NCI-H345 treated with DMSO at 0.1 percent for 48 hours (cell line): ENCODE measurements around the gene LMOD3.

Experiments
- DNase-seq: peaks from one replicate; lab custom pipeline; 2025; ENCODE audit not compliant: unreplicated experiment; lab: John Stamatoyannopoulos, UW

Gene LMOD3

GRCh38 chr3:69122403-69122802, at the start of gene LMOD3:
LMOD3 (minus strand) TSS chr3:69122595; CDS start chr3:69122386, 209 bp downstream.
- no peak for DNase-seq

- no peak for DNase-seq
Measured at GRCh38 chr3:69172058-69172457, 49.7 kb upstream of the LMOD3 start.

GRCh38 chr3:69166446-69166845, 44.1 kb upstream of the LMOD3 start:
- no peak for DNase-seq

- DNase-seq, result no peak
Measured at GRCh38 chr3:69165744-69166143, 43.3 kb upstream of the LMOD3 start.

- DNase-seq, result no peak
Measured at GRCh38 chr3:69164296-69164695, 41.9 kb upstream of the LMOD3 start.

- DNase-seq, result no peak
Measured at GRCh38 chr3:69162308-69162980, 40.0 kb upstream of the LMOD3 start.

- DNase-seq, result peak; percentile 23
Measured at GRCh38 chr3:69161587-69162307, 39.4 kb upstream of the LMOD3 start.

- DNase-seq, result no peak
Measured at GRCh38 chr3:69160525-69160924, 38.1 kb upstream of the LMOD3 start.

GRCh38 chr3:69160107-69160506, 37.7 kb upstream of the LMOD3 start:
- DNase-seq, result no peak

- DNase-seq, result no peak
Measured at GRCh38 chr3:69149586-69149985, 27.2 kb upstream of the LMOD3 start.

- no peak for DNase-seq
Measured at GRCh38 chr3:69145688-69146087, 23.3 kb upstream of the LMOD3 start.

GRCh38 chr3:69144631-69145245, 22.3 kb upstream of the LMOD3 start:
- peak; percentile 70 for DNase-seq

GRCh38 chr3:69143612-69144011, 21.2 kb upstream of the LMOD3 start:
- DNase-seq, result peak; percentile 1

GRCh38 chr3:69142797-69143454, 20.5 kb upstream of the LMOD3 start:
- no peak for DNase-seq

GRCh38 chr3:69142090-69142489, 19.7 kb upstream of the LMOD3 start:
- no peak for DNase-seq

- no peak for DNase-seq
Measured at GRCh38 chr3:69141313-69141712, 18.9 kb upstream of the LMOD3 start.

GRCh38 chr3:69137412-69137811, 15.0 kb upstream of the LMOD3 start:
- no peak for DNase-seq

GRCh38 chr3:69137005-69137404, 14.6 kb upstream of the LMOD3 start:
- no peak for DNase-seq

GRCh38 chr3:69130689-69131088, 8.3 kb upstream of the LMOD3 start:
- no peak for DNase-seq

GRCh38 chr3:69129531-69129930, 7.1 kb upstream of the LMOD3 start:
- DNase-seq, result no peak

- DNase-seq, result no peak
Measured at GRCh38 chr3:69128509-69128908, 6.1 kb upstream of the LMOD3 start.

GRCh38 chr3:69126999-69127398, 4.6 kb upstream of the LMOD3 start:
- DNase-seq, result no peak
